GM18951 (cell line): ENCODE data around the gene MPLKIP.
"Not testable (repeated sequence)": the region's sequence is repeated elsewhere in the genome, so short reads cannot be mapped to it uniquely, and the experiment has no call there.

Experiments used
- POLR2A ChIP-seq: IDR thresholded peaks from 4 replicates; pipeline ENCODE4 v1.6.1; 2011; ENCODE audit warnings: mild to moderate bottlenecking; ENCODE audit not compliant: insufficient read length, insufficient read depth; ENCODE audit errors: extremely low read depth
- in situ Hi-C: fragments of 300-500 bp; cut with MboI; formaldehyde crosslinking; loops from one replicate; pipeline ENCODE4 v1.12.0; 2022; ENCODE audit warnings: low sequenced_read_pairs, mixed read lengths, inconsistent platforms; ENCODE audit not compliant: unreplicated experiment

The MPLKIP gene

GRCh38 chr7:40147371-40148246, 13.2 kb upstream of the MPLKIP start:
- no peak for TF ChIP-seq POLR2A
- in situ Hi-C loops = no loop called here

GRCh38 chr7:40145596-40146130, 11.2 kb upstream of the MPLKIP start:
- in situ Hi-C loops = not testable (repeated sequence)

- in situ Hi-C loops = not testable (repeated sequence)
Observed at GRCh38 chr7:40141916-40142315, 7.5 kb upstream of the MPLKIP start.

DNA sequence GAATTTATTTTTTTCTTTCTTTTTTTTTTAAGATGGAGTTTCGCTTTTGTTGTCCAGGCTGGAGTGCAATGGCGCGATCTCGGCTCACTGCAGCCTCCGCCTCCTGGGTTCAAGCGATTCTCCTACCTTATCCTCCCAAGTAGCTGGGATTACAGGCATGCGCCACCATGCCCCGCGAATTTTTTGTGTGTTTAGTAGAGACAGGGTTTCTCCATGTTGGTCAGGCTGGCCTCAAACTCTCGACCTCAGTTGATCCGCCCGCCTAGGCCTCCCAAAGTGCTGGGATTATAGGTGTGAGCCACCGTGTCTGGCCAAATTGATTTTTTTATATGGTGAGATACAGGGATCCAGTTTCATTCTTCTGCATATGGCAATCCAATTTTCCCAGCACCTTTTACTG, 5.5 kb upstream of the MPLKIP start:
- in situ Hi-C loops = not testable (repeated sequence)

GRCh38 chr7:40138973-40139372, 4.6 kb upstream of the MPLKIP start:
- in situ Hi-C loops = no loop called here
- TF ChIP-seq POLR2A = no peak

GRCh38 chr7:40137563-40137962, 3.1 kb upstream of the MPLKIP start:
- in situ Hi-C loops = no loop called here
- TF ChIP-seq POLR2A = no peak

GRCh38 chr7:40135317-40135610, 842 bp upstream of the MPLKIP start:
- TF ChIP-seq POLR2A = no peak
- in situ Hi-C loops = no loop called here

DNA sequence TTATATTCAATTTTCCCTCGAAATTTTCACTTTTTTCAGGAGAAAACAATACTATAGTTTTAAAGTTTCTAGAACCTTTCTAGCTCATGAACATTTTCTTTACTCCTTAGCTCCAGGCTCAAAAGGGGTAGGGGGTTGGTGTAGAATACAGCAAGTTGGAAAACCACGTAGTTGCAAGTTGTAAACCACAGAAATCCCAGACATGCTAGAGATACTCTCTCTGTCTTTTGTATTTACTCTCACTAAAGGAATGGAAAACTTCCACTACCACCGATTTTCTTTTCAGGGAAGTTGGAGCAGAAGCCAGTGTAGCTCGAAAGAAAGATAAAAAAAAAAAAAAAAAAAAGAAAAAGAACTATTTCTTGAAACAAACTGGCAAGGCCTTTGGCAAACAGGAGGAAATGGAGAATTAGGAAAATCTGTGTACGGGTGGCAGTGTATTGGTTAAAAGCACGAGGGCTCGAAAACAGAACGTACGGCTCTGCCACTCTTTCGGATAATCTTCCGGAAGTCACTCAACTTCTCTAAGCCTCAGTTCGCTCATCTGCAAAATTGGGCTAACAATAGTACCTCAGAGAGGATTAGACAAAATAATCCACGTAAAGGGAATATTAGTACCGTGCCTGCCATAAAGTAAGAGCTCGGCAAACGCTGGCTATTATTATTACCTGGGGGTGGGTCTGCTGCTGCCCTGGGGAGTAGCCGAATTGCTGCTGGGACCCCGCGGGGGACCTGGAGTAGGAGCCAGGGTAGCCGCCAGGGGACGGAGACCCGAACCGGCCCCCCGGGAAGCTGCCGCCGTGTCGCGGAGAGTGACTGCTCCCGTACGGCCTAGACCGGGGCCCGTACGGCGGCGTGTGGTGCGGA, 628 bp downstream of the MPLKIP start:
- no peak for TF ChIP-seq POLR2A
- in situ Hi-C loops = no loop called here

- no peak for TF ChIP-seq POLR2A
- in situ Hi-C loops = no loop called here
Observed at GRCh38 chr7:40122940-40123254, 11.5 kb downstream of the MPLKIP start.

- in situ Hi-C loops = not testable (repeated sequence)
Observed at GRCh38 chr7:40122100-40122939, 12.1 kb downstream of the MPLKIP start.

- in situ Hi-C loops = no loop called here
- no peak for TF ChIP-seq POLR2A
Observed at GRCh38 chr7:40120020-40120419, 14.4 kb downstream of the MPLKIP start.

DNA sequence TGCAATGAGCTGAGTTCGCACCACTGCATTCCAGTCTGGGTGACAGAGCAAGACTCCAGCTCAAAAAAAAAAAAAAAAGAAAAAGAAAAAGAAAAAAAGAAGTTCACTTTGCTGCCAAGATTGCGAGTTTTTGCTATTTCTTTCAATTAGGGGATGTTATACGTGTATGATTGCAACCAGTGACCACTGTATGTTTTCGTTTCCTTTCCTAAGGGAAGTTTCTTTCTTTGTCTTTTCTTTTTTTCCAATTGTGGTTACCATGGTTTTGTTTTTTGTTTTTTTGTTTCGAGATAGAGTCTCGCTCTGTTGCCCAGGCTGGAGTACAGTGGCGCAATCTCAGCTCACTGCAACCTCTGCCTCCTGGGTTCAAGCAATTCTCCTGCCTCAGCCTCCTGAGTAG, 16.2 kb downstream of the MPLKIP start:
- in situ Hi-C loops = not testable (repeated sequence)

GRCh38 chr7:40117199-40117598, 17.2 kb downstream of the MPLKIP start:
- in situ Hi-C loops = not testable (repeated sequence)

DNA sequence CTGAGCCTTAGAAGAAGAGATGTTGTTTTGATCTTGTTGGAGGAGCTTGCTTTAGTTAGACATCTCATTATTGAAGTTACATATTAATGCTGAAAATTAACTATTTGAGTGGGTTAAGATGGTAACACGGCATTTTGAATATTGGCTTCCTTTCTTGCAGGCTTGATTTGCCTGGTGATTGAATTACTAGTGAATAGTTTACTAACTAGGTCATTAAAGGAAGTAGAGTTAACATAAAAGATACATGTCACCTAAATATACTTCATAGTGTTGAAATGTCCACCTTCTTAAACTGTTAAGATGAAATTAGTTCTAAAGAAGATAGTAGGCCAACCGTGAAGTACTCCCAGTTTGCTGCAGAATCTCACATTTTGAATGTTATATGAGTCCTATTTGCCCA, 18.5 kb downstream of the MPLKIP start:
- TF ChIP-seq POLR2A = no peak
- in situ Hi-C loops = no loop called here
